Islet precursor cell (in vitro differentiated cells): ENCODE results near the gene COX20.

Experiments used
- DNase-seq: peaks from one replicate; pipeline ENCODE4 v3.0.0-alpha.2; 2018

COX20 gene

DNA sequence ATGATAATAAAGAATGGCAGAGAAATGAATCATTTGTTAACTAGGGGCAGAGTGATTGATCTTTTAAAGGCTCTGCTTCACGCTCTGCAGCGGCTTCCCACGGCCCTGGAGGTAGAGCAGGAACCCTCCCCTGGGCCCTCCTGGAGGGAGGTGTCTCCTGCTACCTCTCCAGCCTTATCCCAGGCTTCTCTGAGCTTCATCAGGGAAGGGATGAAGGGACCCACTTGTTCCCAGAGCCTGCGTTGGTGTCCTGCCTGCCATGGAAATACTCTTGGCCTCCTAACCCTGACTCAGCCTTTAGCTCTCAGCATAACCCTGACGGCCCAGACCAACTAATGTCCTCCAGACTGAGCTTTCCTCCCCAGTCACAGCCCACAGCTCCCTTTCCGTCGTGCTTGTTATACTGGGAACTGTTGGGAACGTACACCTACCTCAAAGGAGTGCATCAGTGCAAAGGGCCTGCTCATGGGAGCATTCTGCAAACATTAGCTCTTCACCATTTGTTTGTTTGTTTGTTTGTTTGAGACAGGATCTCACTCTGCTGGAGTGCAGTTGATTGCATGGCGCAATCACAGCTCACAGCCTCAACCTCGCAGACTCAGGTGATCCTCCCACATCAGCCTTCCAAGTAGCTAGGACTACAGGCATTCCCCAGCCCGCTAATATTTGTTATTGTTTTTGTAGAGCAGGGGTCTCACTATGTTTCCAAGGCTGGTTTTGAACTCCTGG, 46.3 kb downstream of the COX20 start:
- DNase-seq: peak; percentile 60

DNA sequence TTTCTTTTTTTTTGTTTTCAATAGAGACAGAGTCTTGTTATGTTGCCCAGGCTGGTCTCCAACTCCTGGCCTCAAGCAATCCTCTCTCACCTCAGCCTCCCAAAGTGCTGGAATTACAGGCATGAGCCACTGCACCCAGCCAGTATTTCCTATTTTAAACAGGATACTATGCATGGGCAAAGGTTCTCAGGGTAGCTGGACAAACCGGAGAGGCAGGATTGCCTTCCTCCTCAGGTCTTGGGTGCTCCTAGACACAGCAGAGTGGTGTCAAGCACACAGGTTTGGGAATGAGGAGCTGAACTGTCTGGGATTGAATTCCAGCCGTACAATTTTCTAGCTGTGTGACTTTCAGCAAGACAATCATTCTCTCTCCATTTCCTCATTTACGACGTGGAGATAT, 51.8 kb downstream of the COX20 start:
- peak; percentile 75 for DNase-seq

DNA sequence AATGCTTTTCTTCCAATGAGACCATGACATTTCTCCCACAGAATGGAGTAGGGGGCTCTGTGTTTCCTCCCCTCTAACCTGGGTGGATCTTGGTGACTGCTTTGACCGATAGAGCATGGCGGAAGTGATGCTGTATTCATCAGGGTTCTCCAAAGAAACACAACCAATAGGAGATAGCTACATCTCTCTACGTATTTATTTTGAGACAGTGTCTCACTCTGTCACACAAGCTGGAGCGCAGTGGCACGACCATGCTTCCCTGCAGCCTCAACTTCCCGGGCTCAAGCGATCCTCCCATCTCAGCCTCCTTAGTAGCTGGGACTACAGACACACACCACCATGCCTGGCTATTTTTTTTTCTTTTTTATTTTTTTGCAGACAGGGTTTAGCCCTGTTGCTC, 58.4 kb downstream of the COX20 start:
- DNase-seq: no peak
